HG03095 (cell line): ENCODE results near the gene NFATC3.

ENCODE experiments used
- ATAC-seq: cut with Tn5 transposase; IDR thresholded peaks from one replicate; pipeline ENCODE4 v1.9.1; 2021; ENCODE audit warnings: moderate library complexity; ENCODE audit not compliant: unreplicated experiment

NFATC3 gene

DNA sequence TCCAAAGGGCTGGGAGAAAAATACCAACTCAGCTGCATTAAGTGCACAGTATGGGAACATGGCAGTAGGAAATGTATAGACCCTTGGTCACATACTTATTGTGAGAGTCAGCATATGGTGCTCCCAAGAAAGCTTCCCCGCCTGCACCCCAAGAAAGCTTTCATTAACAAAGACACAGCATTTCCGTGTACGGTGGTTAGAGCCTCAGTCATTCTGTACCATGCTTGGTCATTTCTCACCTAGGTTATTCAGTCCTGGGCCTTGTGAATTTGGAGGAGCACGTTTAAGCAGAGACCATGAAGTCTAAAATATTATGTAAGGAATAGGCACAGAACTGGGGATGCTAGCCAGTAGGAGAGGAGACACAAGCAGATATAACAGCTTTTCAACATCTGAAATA, 94.7 kb downstream of the NFATC3 start:
- no peak for ATAC-seq

DNA sequence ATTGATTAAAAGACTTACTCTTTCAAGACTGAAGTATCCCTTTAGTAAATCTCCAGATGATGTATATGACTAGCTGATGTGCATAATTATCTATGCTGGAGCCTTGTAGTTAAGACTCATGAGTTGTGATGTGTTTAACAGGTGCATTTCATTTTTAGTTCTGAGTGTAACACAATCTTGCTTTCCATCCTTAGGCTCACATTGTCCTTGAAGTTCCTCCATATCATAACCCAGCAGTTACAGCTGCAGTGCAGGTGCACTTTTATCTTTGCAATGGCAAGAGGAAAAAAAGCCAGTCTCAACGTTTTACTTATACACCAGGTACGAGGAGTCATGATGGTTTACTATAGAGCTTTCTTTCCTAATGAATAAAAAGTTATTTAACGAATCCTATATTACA, 97.9 kb downstream of the NFATC3 start:
- no peak for ATAC-seq

DNA sequence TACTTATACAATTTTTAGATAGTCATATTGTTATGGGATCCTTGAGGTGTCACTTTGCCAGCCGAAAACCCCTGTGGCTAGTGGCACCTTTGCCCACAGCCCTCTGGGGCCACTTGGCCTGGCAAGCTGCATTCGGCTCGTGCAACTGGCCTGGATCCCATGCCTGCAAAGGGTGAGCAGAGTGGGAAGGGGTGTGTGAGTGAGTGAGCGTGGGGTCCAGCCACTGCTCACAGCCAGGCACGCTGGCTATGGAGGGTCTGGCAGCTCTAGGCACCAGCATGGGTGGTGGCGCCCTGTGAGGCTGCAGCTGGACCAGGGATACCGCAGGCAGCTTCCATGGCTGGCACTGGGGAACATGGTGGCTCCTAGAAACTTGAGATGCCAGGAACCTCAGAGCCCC, 101.7 kb downstream of the NFATC3 start:
- no peak for ATAC-seq

DNA sequence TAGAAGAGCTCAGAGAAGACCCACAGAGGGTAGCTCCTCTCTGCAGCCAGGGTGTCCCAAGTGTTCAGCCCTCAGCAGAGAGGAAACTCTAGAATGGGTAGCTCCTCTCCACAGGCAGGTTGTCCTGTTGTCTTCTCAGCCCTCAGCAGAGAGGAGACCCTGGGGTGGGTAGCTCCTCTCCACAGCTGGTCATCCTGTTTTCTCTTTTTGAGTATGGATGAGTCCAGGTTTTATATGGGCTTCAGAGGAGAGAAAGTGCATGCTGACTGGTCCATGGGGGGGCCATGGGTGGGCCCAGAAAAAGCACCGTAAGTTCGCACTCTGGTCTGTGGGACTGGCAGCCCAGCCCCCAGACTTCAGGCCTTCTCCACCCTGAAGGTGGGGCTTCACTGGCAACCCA, 102.3 kb downstream of the NFATC3 start:
- no peak for ATAC-seq

DNA sequence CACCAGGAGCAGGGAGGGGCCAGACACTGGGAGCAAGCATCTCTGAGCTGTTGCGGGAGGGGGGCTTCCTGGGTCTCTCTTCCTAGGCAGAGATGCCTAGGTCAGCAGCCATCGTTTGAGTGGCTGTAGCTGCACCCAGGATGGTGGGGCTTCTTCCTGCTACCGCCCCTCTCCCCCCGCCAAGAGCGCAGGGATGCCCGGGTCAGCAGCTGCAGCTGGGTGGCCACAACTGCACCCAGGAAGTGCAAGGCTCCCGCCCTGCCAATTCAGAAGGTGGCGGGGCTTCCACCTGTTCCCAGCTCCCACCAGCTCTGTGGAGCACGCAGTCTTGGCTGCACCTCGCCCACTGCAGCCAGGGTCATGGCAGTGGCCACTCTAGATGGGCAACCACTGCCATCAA, 103.0 kb downstream of the NFATC3 start:
- ATAC-seq, result no peak

DNA sequence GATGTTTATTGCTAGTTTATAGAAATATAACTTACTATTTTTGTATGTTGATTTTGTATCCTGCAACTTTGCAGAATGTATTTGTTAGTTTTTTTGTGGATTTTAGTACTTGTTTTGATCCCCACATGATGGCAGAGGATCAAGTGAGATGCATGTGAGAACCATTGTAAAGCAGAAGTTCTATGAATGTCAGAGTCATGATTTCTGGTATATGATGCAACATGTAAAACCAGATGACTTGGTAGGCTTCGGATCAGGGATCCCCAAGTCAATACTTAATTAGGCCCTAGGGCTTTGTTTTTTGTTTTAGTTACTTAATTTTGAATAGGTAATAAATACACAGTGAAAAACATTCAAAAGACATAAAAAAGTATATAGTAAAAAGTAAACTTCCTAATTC, 104.9 kb downstream of the NFATC3 start:
- no peak for ATAC-seq

DNA sequence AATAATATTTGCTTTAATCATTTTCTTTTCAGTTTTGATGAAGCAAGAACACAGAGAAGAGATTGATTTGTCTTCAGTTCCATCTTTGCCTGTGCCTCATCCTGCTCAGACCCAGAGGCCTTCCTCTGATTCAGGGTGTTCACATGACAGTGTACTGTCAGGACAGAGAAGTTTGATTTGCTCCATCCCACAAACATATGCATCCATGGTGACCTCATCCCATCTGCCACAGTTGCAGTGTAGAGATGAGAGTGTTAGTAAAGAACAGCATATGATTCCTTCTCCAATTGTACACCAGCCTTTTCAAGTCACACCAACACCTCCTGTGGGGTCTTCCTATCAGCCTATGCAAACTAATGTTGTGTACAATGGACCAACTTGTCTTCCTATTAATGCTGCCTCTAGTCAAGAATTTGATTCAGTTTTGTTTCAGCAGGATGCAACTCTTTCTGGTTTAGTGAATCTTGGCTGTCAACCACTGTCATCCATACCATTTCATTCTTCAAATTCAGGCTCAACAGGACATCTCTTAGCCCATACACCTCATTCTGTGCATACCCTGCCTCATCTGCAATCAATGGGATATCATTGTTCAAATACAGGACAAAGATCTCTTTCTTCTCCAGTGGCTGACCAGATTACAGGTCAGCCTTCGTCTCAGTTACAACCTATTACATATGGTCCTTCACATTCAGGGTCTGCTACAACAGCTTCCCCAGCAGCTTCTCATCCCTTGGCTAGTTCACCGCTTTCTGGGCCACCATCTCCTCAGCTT, 105.8 kb downstream of the NFATC3 start:
- no peak for ATAC-seq

DNA sequence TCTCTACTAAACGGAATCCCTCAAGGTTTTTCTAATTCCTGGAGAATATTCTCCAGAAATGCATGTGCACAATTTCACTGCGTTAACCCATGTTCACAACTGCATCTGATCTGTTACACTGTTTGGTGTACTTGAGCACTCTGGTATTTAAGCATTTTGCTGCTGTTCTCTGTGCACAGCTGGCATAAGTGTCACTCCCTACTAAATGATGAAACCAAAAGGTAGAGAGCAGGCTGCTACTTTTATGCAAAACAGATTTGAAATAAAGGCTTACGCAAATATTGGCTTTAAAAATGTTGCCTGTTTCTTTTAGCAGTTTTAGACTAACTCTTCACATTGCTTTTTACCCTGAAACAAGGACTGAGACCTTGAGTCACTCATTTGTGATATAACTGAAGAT, 109.1 kb downstream of the NFATC3 start:
- no peak for ATAC-seq

DNA sequence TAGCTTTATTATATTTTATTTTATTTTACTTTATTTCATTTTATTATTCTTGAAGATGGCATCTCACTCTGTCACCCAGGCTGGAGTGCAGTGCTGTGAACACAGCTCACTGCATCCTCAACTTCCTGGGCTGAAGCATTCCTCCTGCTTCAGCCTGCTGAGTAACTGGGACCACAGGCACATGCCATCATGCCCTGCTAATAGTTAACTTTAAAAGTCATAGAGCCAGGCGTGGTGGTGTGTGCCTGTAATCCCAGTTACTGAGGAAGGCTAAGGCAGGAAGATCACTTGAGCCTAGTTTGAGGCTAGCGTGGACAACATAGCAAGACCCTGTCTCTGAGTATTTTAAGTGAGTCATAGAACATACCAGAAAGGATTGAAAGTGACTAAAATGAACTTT, 112.1 kb downstream of the NFATC3 start:
- no peak for ATAC-seq

DNA sequence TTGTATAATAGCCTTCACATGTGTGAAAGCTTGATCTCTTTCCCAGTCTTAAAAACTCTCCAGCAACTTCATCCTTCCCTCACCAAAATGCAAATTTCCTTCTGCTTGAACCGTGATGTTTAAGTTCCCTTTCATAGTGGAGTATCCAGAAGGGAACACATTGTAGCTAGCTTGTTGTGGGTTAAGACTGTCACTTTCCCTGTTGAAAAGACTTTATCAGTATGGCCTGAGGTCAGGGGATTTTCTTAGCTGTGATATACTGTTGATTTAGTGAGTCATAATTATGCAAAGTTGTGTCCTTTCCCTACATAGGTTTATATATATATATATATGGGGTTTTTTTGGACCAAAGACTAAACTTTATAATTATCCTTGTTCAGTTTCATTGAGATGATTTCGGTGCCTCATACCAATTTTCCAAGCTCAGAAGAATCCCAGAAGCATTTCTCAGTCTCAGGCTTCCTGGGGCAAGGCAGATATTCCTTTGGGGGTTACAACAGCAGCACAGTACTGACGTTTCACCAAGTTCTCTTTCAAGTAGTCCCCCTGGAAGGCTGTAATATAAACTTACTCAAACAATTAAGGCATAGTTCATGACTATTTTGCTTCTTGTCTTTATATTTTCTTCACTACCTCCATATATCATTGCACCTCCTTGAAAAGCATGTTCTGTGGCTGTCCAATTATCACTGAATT, 115.1 kb downstream of the NFATC3 start:
- no peak for ATAC-seq

DNA sequence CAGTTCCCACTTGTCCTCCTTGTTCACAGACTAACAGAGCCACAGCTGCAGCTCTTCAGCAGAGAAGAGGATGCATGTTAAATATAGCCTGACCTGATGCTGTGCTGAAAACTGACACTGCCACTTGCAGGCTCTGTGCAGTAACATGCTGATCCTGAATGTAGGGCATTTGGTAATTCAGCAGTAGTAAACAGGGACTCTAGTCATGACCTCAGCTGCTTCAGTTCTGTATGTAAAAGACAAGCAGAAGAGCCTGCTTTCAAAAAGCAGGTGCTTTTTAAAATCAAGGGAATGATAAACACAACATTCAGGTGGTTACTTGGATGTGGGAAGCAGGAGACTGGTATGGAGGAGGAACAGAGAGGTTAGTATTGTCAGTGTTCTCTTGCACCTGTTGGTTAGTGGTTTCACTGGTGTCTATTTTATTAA, 116.9 kb downstream of the NFATC3 start:
- no peak for ATAC-seq

DNA sequence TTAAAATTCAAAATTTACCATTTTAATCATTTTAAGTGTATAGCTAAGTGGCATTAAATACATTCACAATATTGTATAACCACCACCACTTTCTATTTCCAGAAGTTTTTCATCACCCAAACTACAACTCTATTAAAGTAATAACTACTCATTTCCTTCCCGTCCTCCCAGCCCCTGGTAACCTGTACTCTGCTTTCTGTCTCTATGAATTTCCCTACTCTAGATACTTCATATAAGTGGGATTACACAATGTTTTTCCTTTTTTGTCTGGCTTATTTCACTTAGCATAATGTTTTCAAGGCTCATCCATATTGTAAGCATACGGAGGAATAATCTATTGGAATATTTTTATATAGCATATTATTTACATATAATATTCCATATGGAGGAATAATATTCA, 121.1 kb downstream of the NFATC3 start:
- ATAC-seq, result no peak

DNA sequence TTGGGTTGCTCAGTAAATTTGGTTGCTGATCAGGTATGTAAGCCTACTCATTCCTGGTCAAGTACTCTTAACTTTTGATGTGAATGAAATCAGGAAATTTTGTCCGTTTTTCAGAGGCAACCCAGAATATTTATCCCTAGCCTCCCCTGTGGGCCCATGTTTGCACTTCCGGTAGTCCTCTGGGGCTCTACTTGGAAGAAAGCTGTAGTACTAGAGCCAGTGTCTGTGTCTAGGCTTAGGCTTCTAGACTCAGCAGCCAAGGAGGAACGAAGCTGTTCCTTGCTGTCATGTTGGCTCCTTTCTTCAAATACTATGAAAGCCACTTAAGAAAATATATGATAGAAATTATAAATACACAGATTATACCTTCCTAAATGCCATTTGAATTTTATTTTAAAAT, 129.6 kb downstream of the NFATC3 start:
- no peak for ATAC-seq

DNA sequence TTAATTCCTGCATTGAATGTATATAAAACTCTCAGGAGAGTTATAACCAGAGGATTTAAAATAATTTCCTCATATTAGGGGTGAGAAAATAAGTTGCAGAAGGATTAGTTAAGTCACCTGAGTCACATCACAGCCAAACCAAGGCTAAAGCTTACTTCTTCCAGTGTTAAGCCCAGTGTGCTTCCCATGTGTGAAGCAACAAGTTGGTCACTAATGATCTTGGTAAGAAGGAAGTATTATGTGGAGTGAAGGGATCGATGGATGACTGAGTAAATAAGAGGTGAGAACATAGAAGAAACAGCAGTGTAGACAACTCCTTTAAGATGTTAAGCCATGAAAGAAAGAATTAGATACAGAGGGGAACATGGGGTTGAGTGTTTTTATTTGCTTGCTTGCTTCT, 130.1 kb downstream of the NFATC3 start:
- no peak for ATAC-seq

DNA sequence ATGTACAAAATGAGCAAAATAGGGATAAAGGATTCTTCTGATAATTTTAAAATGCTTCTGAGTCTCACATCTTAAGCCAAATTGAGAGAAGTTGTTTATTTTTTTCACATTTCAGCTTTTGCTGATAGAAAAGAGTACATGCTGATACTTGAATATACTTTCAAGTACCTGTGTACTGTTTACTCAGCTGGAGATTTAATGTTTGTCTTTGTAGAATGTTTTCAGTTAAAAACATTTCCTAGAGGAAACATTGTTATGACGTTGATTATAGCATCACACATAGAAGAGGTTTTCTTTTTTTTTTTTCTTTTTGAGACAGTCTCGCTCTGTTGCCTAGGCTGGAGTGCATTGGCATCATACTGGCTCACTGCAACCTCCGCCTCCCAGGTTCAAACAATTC, 131.1 kb downstream of the NFATC3 start:
- ATAC-seq, result no peak

DNA sequence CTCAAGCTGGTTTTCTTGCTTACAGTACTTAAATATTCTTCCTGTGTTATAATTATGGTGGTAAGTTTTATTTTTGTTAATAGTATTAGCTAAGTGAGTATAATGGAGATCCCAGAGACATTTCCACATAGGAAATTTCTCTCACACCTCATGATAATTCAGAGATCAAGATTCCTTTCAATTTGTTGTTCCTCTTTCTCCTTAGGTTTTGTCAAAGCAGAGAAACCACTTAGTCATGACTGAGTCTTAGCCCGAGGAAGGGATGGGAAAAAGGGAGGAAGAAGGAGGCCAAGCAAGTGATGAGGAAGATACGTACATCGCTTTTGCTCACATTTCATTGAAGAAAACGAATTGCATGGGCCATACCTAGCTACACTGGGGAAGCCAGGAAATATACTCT, 132.3 kb downstream of the NFATC3 start:
- no peak for ATAC-seq

DNA sequence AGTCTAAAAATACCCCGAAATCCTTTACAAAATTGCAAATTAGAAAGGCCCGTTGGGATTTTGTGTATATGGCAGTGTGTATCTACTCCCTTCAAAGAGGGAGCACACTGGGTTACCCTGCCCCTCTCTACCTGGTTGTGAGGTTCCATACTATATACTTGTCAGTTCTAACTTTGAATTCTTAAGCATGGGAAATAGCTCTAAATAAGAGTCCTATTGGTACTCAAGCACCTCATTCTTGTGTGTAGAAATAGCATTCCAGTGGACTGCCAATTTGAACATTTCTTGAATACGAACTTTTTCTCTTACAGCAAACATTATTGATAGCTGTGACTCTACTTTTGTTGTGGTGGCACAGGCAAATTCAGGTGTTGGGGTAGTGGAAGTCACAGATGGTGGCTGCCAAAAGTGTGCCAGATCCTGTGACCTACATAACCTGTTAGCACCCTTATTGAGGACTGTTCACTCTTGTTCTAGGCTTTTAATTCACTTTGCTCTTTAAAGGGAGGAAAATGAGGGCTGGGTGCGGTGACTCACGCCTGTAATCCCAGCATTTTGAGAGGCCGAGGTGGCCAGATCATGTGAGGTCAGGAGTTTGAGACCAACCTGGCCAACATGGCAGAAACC, 134.7 kb downstream of the NFATC3 start:
- ATAC-seq, result no peak

DNA sequence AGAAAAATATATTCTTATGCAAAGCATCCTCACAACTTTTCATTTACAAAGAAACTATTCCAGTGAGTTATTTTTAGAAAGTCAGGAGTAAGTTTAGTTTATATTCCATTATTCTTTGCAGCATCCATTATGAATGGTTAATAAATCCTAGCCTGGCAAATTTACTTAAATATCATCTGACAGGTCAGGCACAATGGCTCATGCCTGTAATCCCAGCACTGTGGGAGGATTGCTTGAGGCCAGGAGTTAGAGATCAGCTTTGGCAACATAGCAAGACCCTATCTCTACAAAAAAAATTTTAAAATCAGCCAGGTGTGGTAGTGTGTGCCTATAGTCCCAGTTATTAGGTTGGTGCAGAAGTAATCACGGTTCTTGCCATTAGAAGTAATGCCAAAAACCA, 137.9 kb downstream of the NFATC3 start:
- ATAC-seq, result no peak

DNA sequence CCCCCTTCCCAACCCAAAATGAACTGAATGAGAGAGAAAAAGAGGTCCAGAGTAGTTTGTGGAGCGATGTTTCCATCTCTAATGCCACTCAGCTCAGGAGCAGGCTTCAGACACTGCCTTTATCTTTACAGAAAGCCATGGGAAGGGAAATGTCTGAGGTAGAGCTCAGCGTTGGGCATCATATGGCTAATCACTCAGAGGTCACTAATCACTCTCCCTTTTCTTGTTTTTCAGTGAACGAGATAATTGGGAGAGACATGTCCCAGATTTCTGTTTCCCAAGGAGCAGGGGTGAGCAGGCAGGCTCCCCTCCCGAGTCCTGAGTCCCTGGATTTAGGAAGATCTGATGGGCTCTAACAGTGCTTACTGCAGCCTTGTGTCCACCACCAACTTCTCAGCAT, 140.9 kb downstream of the NFATC3 start:
- ATAC-seq, result no peak

DNA sequence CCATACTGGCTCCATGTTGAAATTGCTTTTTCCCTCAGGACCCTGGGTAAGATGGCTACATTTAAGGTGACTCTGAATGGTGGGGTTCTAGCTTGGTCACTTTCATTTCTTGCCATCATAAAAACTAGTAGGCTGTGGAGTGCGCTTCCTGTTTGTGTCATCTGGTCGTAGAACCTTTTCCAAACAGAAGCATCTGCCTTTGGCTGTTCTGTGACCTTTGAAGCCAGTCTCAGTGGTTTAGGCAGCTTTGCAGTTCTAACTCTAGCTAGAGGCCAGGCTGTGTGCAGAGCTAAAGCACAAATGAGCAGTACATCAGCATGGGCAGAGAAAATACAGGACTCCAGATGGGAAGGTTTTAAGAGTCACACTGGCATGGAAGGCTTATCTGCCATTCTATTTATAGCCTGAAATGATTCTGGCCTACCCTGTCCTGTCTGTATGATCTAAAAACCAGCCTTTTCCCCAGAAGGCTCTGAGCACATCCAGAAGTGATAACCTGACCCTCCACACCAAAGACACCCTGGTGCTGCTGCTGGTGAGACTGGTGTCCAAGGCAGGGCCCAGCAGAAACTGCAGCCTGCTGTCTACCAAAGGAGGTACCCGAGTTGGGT, 142.1 kb downstream of the NFATC3 start:
- ATAC-seq, result no peak

DNA sequence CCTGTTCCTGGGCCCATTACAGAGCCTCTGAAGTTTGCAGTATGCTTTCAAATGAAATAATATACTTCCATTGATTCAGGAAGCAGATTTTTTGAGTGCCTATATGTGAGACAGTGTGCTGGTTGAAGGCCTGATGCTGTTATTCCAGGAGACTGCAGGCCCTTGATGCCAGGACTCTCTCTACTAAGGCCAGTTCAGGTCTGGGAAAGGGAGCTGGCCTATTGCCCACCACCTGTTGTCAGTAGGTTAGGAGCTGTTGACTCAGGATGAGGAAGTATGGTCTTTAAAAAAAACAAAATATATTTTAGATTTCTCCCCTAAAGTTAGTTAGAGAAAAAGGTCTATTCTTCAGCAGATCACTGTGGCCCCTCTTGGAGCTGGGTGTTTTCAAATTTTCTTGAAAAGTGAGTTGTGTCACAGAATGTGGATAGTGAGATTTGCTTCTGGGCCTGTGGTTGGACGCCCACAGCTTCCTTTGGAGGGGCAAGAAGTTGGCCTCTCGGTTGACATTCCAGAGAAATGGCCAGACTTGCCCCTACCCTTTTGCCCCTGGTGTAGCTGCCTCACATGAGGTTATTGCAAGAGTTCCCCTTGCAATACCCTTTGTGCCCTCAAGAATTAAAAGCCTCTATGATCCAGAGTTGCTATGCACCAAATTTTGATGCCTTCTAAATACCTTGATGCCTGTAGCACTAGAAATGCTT, 142.8 kb downstream of the NFATC3 start:
- ATAC-seq, result no peak
